DND-41 (cell line): Measurements from ENCODE around the gene PHLDB2.
A peak's percentile ranks its signal among the peaks of the same experiment; 100 is the strongest.

Experiments used
- ATAC-seq: fragments of 200-7000 bp; cut with Tn5 transposase; 3 replicates; pipeline ENCODE4 v1.9.1; 2021; ENCODE audit warnings: low read depth; ENCODE audit not compliant: insufficient read depth
- DNase-seq: peaks from one replicate; pipeline ENCODE4 v3.0.0-alpha.2; 2020
- H2AFZ ChIP-seq: 2 replicates; pipeline ENCODE4 v1.6.0; 2012; ENCODE audit warnings: low read depth, low read length
- H3K27ac ChIP-seq: 2 replicates; pipeline ENCODE4 v1.5.1; 2012; ENCODE audit warnings: low read length, inconsistent platforms
- H3K27me3 ChIP-seq: fragments of 200-600 bp; sonication (generic); 2 replicates; pipeline ENCODE4 v1.6.0; 2012; ENCODE audit warnings: low read length, mild to moderate bottlenecking, inconsistent platforms; ENCODE audit not compliant: insufficient read depth, poor library complexity
- H3K36me3 ChIP-seq: 2 replicates; pipeline ENCODE4 v1.5.1; 2012; ENCODE audit warnings: low read length, inconsistent platforms; ENCODE audit not compliant: insufficient read depth
- H3K4me1 ChIP-seq: 2 replicates; pipeline ENCODE4 v1.5.1; 2012; ENCODE audit warnings: mild to moderate bottlenecking, low read length; ENCODE audit not compliant: insufficient read depth
- H3K4me2 ChIP-seq: 2 replicates; pipeline ENCODE4 v1.6.0; 2012; ENCODE audit warnings: mild to moderate bottlenecking, moderate library complexity, low read length, inconsistent platforms; ENCODE audit not compliant: insufficient read depth
- H3K4me3 ChIP-seq, 2 experiments: fragments of 200-600 bp in 1 of 2; shearing (Covaris generic) in 1 of 2; 2 replicates each; pipeline ENCODE4 v1.5.1; 2012 to 2016; ENCODE audit warnings: inconsistent platforms in 2 of 2, low read length in 2 of 2, mild to moderate bottlenecking in 2 of 2, low read depth in 1 of 2, moderate library complexity in 1 of 2
- H3K79me2 ChIP-seq: 2 replicates; pipeline ENCODE4 v1.6.0; 2012; ENCODE audit warnings: low read length, inconsistent platforms; ENCODE audit not compliant: insufficient read depth
- H3K9ac ChIP-seq: 2 replicates; pipeline ENCODE4 v1.6.0; 2012; ENCODE audit warnings: low read depth, mild to moderate bottlenecking, inconsistent platforms, low read length, moderate library complexity
- H3K9me3 ChIP-seq: 2 replicates; pipeline ENCODE4 v1.5.1; 2012; ENCODE audit warnings: low read length, moderate library complexity, mild to moderate bottlenecking, inconsistent platforms; ENCODE audit not compliant: insufficient read depth, severe bottlenecking
- H4K20me1 ChIP-seq: 2 replicates; pipeline ENCODE4 v1.6.0; 2012; ENCODE audit warnings: low read length; ENCODE audit not compliant: insufficient read depth
- CTCF ChIP-seq: IDR thresholded peaks from 2 replicates; pipeline ENCODE4 v1.5.1; 2012; ENCODE audit warnings: borderline replicate concordance, low read length, moderate library complexity, mild to moderate bottlenecking; ENCODE audit not compliant: poor library complexity, severe bottlenecking; ENCODE audit errors: extremely low read depth
- EZH2 ChIP-seq: IDR thresholded peaks from 3 replicates; pipeline ENCODE4 v1.6.1; 2012; ENCODE audit warnings: borderline replicate concordance, low read depth, mild to moderate bottlenecking, moderate library complexity, low read length, inconsistent platforms; ENCODE audit not compliant: severe bottlenecking

PHLDB2 gene

GRCh38 chr3:111965484-111965883 is 106.4 kb downstream of the PHLDB2 start:
- Histone ChIP-seq H3K4me3 (no peak overlapping the region), H3K36me3 (no peaks in the 10 kb centered on the region), H3K9ac (no peak overlapping the region), H2AFZ (no peak overlapping the region), H3K4me1 (peaks cover 6% of the 10 kb centered on the region; the same call in 1 of the 2 replicates), H3K27ac (no peak overlapping the region), H4K20me1 (no peaks in the 10 kb centered on the region), H3K4me2 (no peak overlapping the region), H3K79me2 (no peaks in the 10 kb centered on the region), H3K9me3 (no peaks in the 10 kb centered on the region), H3K27me3 (no peaks in the 10 kb centered on the region)
- ATAC-seq = no peak
- no peak for DNase-seq
- TF ChIP-seq EZH2 (no peak), CTCF (no peak)

GRCh38 chr3:111967068-111967467 is 108.0 kb downstream of the PHLDB2 start:
- ATAC-seq (no peak), DNase-seq (no peak)
- H3K9me3 ChIP-seq = no peaks in the 10 kb centered on the region
- peak overlapping the region; percentile 56; the same call in 1 of the 2 replicates for H3K4me2 ChIP-seq
- peak overlapping the region; percentile 60 for H2AFZ ChIP-seq
- no peaks in the 10 kb centered on the region for H3K79me2 ChIP-seq
- no peak overlapping the region for H3K4me3 ChIP-seq
- no peaks in the 10 kb centered on the region for H4K20me1 ChIP-seq
- TF ChIP-seq EZH2 (no peak), CTCF (no peak)
- H3K9ac ChIP-seq = no peak overlapping the region
- H3K36me3 ChIP-seq = no peaks in the 10 kb centered on the region
- H3K4me1 ChIP-seq = peaks cover 6% of the 10 kb centered on the region; the same call in 1 of the 2 replicates
- H3K27ac ChIP-seq = no peak overlapping the region
- no peaks in the 10 kb centered on the region for H3K27me3 ChIP-seq

- peaks cover 6% of the 10 kb centered on the region; the same call in 1 of the 2 replicates for H3K4me1 ChIP-seq
- peak; percentile 100 for ATAC-seq
- peak overlapping the region; percentile 60 for H2AFZ ChIP-seq
- H3K9me3 ChIP-seq = no peaks in the 10 kb centered on the region
- TF ChIP-seq CTCF (peak; percentile 91), EZH2 (no peak)
- no peaks in the 10 kb centered on the region for H3K36me3 ChIP-seq
- H3K4me2 ChIP-seq = peak overlapping the region; percentile 56
- H3K4me3 ChIP-seq = no peak overlapping the region
- H3K27me3 ChIP-seq = no peaks in the 10 kb centered on the region
- DNase-seq = peak; percentile 86
- H3K27ac ChIP-seq = no peak overlapping the region
- H3K79me2 ChIP-seq = no peaks in the 10 kb centered on the region
- H3K9ac ChIP-seq = no peak overlapping the region
- H4K20me1 ChIP-seq = no peaks in the 10 kb centered on the region
These were observed 108.7 kb downstream of the PHLDB2 start for GRCh38 chr3:111967651-111968274.
